Retinal pigment epithelial cell (primary cell): ENCODE results near the gene ZNF521.

Experiments used
- DNase-seq: peaks from one replicate; pipeline ENCODE4 v3.0.0-alpha.2; 2010; ENCODE audit warnings: low read depth
- H3K4me3 ChIP-seq: 2 replicates; pipeline ENCODE4 v1.5.1; 2011; ENCODE audit warnings: mild to moderate bottlenecking, low read length, control low read depth, moderate library complexity
- TF ChIP-seq, protein P1 (sequence below): conservative IDR thresholded peaks from 2 replicates; pipeline ENCODE4 v1.5.1; 2011; ENCODE audit warnings: low read depth, low read length, control low read depth, inconsistent platforms

Gene ZNF521

DNA sequence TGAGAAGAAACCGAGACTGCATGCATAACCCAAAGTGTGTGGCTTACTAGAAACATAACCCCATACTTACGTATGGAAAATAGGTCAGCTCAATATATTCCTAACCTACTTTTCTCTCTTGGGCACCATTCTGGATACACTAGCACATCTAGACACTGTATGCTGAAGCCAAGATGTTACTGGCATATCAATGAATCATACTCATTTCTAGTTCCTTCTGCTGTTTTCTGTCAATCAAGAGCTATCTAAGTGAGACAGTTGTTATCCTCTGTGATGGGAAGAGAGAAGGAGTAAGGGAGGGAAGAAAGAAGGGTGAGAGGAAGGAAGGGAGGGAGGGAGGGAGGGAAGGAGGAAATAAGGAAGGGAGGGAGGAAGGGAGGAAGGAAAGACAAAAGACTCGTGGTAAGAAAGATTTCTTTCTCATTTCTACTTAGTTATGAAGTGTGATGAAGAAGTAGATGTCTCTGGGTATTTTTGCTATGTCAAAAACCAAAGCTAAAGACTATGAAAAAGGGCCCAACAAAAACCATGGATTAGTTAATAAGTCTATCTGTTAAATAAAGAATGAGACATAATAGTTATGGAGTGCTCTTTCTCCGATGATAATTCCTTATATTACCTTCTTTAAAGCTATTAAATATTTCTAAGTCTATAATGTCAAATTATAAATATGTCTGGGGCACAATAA lies 248.4 kb downstream of the ZNF521 start:
- TF ChIP-seq, protein P1, sequence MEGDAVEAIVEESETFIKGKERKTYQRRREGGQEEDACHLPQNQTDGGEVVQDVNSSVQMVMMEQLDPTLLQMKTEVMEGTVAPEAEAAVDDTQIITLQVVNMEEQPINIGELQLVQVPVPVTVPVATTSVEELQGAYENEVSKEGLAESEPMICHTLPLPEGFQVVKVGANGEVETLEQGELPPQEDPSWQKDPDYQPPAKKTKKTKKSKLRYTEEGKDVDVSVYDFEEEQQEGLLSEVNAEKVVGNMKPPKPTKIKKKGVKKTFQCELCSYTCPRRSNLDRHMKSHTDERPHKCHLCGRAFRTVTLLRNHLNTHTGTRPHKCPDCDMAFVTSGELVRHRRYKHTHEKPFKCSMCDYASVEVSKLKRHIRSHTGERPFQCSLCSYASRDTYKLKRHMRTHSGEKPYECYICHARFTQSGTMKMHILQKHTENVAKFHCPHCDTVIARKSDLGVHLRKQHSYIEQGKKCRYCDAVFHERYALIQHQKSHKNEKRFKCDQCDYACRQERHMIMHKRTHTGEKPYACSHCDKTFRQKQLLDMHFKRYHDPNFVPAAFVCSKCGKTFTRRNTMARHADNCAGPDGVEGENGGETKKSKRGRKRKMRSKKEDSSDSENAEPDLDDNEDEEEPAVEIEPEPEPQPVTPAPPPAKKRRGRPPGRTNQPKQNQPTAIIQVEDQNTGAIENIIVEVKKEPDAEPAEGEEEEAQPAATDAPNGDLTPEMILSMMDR: no peak
- no peak overlapping the region for H3K4me3 ChIP-seq
- DNase-seq: no peak

DNA sequence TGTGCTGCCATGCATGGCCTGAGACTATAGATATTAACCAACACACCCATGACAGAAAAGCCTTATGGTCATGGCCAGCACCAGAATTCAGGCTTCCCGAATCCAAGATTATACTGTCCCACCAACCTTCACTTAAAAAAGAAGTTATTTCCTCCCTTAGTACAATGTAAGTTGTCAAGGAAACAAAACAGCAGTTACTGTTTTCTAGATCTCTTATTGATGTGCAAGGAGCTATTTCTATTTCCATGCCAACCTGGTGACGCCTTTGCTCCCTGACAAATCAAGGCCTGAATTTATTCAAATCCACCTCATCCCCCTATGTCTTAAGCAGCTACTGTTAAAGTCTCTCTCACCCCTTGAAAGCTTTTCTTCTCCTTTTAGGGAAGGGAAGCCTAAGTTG lies 249.3 kb downstream of the ZNF521 start:
- TF ChIP-seq, protein P1: no peak
- no peak overlapping the region for H3K4me3 ChIP-seq
- no peak for DNase-seq

DNA sequence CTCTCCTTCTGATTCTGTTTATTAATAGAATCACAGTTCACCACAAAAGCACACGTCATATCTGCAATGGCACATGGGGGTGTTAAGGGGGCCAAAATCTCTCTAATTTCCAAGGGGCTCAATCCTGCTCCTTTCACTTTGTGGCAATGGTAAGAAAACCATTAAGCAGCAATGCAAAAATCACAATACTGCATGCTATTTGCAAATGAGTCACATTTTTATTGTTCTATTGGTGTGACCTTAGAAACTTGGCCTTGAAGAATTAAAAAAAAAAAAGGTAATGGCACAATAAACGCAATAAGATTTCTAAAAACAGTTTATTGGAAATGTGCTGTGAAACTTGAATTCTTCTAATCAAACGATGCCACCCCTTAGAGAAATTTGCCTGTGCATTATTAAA lies 251.5 kb downstream of the ZNF521 start:
- no peak overlapping the region for H3K4me3 ChIP-seq
- TF ChIP-seq, protein P1: no peak
- DNase-seq: no peak

DNA sequence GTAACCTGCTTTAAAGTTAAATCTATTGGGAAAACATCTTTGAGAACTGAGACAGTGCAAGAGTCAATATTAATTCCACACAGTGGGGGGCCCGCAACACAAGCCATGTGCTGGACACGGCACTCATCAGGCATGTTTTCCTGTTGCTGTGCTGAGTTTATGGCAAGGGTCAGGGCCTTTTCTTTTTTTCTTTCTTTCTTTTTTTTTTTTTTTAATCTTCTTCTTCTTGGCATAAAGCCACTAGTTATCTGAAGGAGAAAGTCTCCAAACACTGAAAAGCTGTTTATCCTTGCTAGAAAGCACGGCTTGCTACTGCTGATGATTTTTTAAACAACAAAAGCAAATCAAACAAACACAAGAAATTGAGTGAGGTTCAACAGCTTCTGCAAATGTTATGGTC lies 252.1 kb downstream of the ZNF521 start:
- no peak for DNase-seq
- H3K4me3 ChIP-seq: no peak overlapping the region
- TF ChIP-seq, protein P1: no peak

DNA sequence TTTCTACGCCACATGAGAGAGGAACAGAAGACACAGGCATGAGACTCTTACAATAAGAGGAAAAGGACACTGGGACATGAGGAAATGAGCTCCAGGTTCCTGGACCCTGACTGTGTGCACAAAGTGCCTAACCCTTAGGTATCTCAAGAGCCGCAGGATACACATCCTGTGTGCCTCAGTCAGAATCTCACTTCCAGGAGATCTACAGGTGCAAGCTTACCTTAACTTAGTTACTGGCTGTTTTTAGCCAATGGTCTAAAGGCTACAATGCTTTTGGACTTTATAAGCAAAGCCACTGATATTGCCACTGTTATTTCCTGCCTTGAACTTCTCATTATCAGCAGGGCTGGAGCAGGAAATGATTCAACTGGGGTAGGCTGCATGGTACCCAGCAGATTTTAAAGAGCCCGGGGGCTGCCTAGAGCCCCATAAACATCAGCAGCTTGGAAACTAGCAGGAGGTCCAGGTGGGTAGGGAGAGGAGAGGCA lies 254.4 kb downstream of the ZNF521 start:
- TF ChIP-seq, protein P1: no peak
- DNase-seq: no peak
- H3K4me3 ChIP-seq: no peak overlapping the region

DNA sequence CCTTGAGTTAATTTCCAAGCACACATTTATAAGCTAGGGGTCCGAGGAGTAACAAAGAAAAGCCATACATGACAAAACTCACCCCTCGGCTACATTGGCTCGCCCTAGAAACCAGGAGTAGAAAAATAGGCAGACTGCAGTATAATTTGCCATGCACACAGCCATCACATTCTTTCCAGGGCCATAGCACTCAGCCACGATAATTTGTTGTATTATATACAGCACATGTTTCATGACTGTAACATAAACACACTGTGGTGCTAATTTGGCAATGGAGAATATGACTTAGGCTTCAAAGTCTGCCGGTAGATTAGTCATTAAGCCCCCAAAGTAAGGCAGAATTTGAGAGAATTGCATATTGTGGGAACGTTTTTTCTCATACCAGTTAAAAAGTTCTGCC lies 254.9 kb downstream of the ZNF521 start:
- TF ChIP-seq, protein P1: no peak
- H3K4me3 ChIP-seq: no peak overlapping the region
- DNase-seq: no peak

DNA sequence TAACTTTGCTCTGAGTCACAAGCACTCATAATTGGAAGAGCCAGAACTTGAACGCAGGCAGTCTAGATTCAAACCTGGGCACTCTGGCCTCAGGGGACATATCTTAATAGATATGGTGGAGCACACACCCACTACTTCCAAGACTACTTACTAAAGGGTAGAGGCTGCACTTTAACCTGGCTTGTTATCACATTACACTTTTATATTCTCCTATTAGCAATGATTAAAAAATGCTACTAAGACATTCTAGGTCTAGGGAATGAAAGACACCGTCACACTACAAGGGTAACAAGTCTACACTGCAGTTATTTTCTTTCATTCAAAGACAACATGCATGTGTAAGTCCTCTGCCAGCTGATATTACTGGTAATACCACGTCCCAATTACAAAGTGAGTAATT lies 258.8 kb downstream of the ZNF521 start:
- TF ChIP-seq, protein P1: no peak
- H3K4me3 ChIP-seq: no peak overlapping the region
- no peak for DNase-seq
